Liver (tissue), 9 donors: Measurements from ENCODE around the gene DIS3L2. TPM values are rescaled to one million over a fixed set of nuclear protein-coding genes. Genes with fewer than 3 reads are reported as not detected.

Experiments
- DNase-seq: peaks from one replicate; pipeline ENCODE4 v3.0.0-alpha.2; 2017; ENCODE audit warnings: low spot score
- H3K27ac ChIP-seq, 2 donors: one replicate each; pipeline ENCODE4 v1.7.0; 2013; ENCODE audit warnings: inconsistent platforms in 2 of 2, low read length in 2 of 2, control low read depth in 1 of 2, low read depth in 1 of 2, mild to moderate bottlenecking in 1 of 2
- H3K27me3 ChIP-seq, 4 donors: one replicate each; pipeline versions ENCODE4 v1.6.1 to v1.7.0; 2013; ENCODE audit warnings: low read length in 3 of 4, inconsistent platforms in 1 of 4, mild to moderate bottlenecking in 1 of 4, moderate library complexity in 1 of 4; ENCODE audit not compliant: control insufficient read depth in 4 of 4, insufficient read depth in 4 of 4
- H3K36me3 ChIP-seq, 4 donors: one replicate each; pipeline versions ENCODE4 v1.6.1 to v1.7.0; 2013; ENCODE audit warnings: low read length in 3 of 4, mild to moderate bottlenecking in 3 of 4, low read depth in 1 of 4, moderate library complexity in 1 of 4; ENCODE audit not compliant: control insufficient read depth in 4 of 4, insufficient read depth in 3 of 4
- H3K4me1 ChIP-seq, 4 donors: one replicate each; pipeline versions ENCODE4 v1.6.1 to v1.7.0; 2013; ENCODE audit warnings: low read length in 3 of 4, mild to moderate bottlenecking in 3 of 4, moderate library complexity in 1 of 4; ENCODE audit not compliant: control insufficient read depth in 4 of 4, insufficient read depth in 4 of 4
- H3K4me3 ChIP-seq, 3 donors: one replicate each; pipeline versions ENCODE4 v1.6.1 to v1.7.0; 2013; ENCODE audit warnings: low read length in 3 of 3, control low read depth in 1 of 3, low read depth in 1 of 3, mild to moderate bottlenecking in 1 of 3
- H3K9ac ChIP-seq, 2 donors: one replicate each; pipeline ENCODE4 v1.7.0; 2013; ENCODE audit warnings: low read length in 2 of 2, mild to moderate bottlenecking in 2 of 2, moderate library complexity in 2 of 2, control low read depth in 1 of 2, low read depth in 1 of 2
- H3K9me3 ChIP-seq, 4 donors: one replicate each; pipeline versions ENCODE4 v1.6.1 to v1.7.0; 2013; ENCODE audit warnings: low read length in 3 of 4; ENCODE audit not compliant: control insufficient read depth in 4 of 4
- ATF3 ChIP-seq: IDR thresholded peaks from 2 replicates; pipeline ENCODE4 v1.6.1; 2016; ENCODE audit warnings: antibody characterized with exemption
- EGR1 ChIP-seq, 2 donors: IDR thresholded peaks; 2 replicates each; pipeline ENCODE4 v1.6.1; 2016 to 2018; ENCODE audit warnings: antibody characterized with exemption in 2 of 2, low read depth in 2 of 2
- GABPA ChIP-seq, 2 donors: IDR thresholded peaks in 1 of 2; conservative IDR thresholded peaks in 1 of 2; 2 replicates each; pipeline ENCODE4 v1.6.1; 2016; ENCODE audit warnings: antibody characterized with exemption in 2 of 2, mild to moderate bottlenecking in 1 of 2, moderate library complexity in 1 of 2
- HNF4A ChIP-seq, 2 donors: conservative IDR thresholded peaks; 2 replicates each; pipeline ENCODE4 v1.6.1; 2016; ENCODE audit warnings: antibody characterized with exemption in 2 of 2, mild to moderate bottlenecking in 2 of 2
- JUND ChIP-seq, 2 donors: IDR thresholded peaks; 2 replicates each; pipeline ENCODE4 v1.6.1; 2016; ENCODE audit warnings: antibody characterized with exemption in 2 of 2
- NR2F2 ChIP-seq: IDR thresholded peaks from 2 replicates; pipeline ENCODE4 v1.6.1; 2016; ENCODE audit warnings: antibody characterized with exemption
- YY1 ChIP-seq: IDR thresholded peaks from 2 replicates; pipeline ENCODE4 v1.6.1; 2016; ENCODE audit warnings: antibody characterized with exemption, mild to moderate bottlenecking
- ZBTB33 ChIP-seq: IDR thresholded peaks from 2 replicates; pipeline ENCODE4 v1.6.1; 2016; ENCODE audit warnings: antibody characterized with exemption
- WGBS: extraction: QIAGEN DNeasy Blood & Tissue Kit; methylation state at CpG from one replicate; pipeline ENCODE4 v1.1.7; 2013; 5-methylcytosine and 5-hydroxymethylcytosine counted together
- polyA plus RNA-seq, 2 donors: library from polyadenylated mRNA; stranded (reverse) in 1 of 2; unstranded in 1 of 2; fragments of 200-250 nt in 1 of 2; fragments of >200 nt in 1 of 2; fragmentation: Nextera tagmentation in 1 of 2; extraction: Ambion mirVana in 1 of 2; gene quantifications; one replicate each; pipeline versions ENCODE4 v1.2.1 to v1.2.3, GENCODE V29; 2013 to 2015
- total RNA-seq, 2 donors: library from RNA; depleted of rRNA; stranded (reverse); fragments of >200 nt; gene quantifications; one replicate each; pipeline ENCODE4 v1.2.3, GENCODE V29; 2014
- donor health status: healthy.
- donor health status: healthy.
- donor health status: healthy.
- donor health status: healthy.
- donor health status: healthy.

The DIS3L2 gene
- total and polyA plus RNA-seq, 4 donors: 5.7 to 21.5 (median 8.8) TPM

- TF ChIP-seq HNF4A (conservative IDR thresholded peaks at IDR 0.05) (no peak), ZBTB33 (no peak), NR2F2 (no peak), YY1 (no peak), GABPA (IDR thresholded peaks at IDR 0.05 in 1 of 2, conservative IDR thresholded peaks at IDR 0.05 in 1 of 2) (no peak)
- H3K4me1 ChIP-seq: no peaks in the 10 kb centered on the region
- no peaks in the 10 kb centered on the region for H3K36me3 ChIP-seq
- H3K9me3 ChIP-seq: no peaks in the 10 kb centered on the region
- no peak for DNase-seq
- H3K27ac ChIP-seq: no peak overlapping the region
- no peak overlapping the region for H3K9ac ChIP-seq
- no peaks in the 10 kb centered on the region for H3K27me3 ChIP-seq
- WGBS: 87% methylated on average over 4 of the region's 4 CpGs
- no peak overlapping the region for H3K4me3 ChIP-seq
Measured at GRCh38 chr2:232376260-232376659, 414.7 kb downstream of the DIS3L2 start.

- TF ChIP-seq JUND (IDR thresholded peaks at IDR 0.05) (no peak), EGR1 (IDR thresholded peaks at IDR 0.05; ENCODE audit: low read depth in 2 of 2) (no peak), ZBTB33 (no peak), YY1 (no peak), ATF3 (no peak)
- 90% methylated on average over 7 of the region's 7 CpGs for WGBS
- DNase-seq: no peak
- peaks cover 0 to 1% (median 0%) of the 10 kb centered on the region in 4 donors for H3K4me1 ChIP-seq
- no peaks in the 10 kb centered on the region for H3K9me3 ChIP-seq
- no peaks in the 10 kb centered on the region for H3K36me3 ChIP-seq
- no peak overlapping the region for H3K9ac ChIP-seq
- no peak overlapping the region for H3K4me3 ChIP-seq
- H3K27me3 ChIP-seq: peaks cover 0 to under 1% (median 0%) of the 10 kb centered on the region in 4 donors
- no peak overlapping the region for H3K27ac ChIP-seq
Measured at GRCh38 chr2:232376713-232377112, 415.2 kb downstream of the DIS3L2 start.

- no peak for TF ChIP-seq ZBTB33
- Histone ChIP-seq H3K36me3 (no peaks in the 10 kb centered on the region), H3K27ac (no peak overlapping the region), H3K4me3 (no peak overlapping the region), H3K9ac (no peak overlapping the region), H3K4me1 (peaks cover 0 to 1% (median 0%) of the 10 kb centered on the region in 4 donors), H3K27me3 (peaks cover 0 to 3% (median 2%) of the 10 kb centered on the region in 4 donors), H3K9me3 (no peaks in the 10 kb centered on the region)
- WGBS: 92% methylated on average over 7 of the region's 7 CpGs
- DNase-seq: no peak
Measured at GRCh38 chr2:232377319-232377718, 415.8 kb downstream of the DIS3L2 start.
